ENCODE measurements around the gene ADK. TPM values are rescaled to one million over a fixed set of nuclear protein-coding genes. Genes with fewer than 3 reads are reported as not detected.

ADK gene
- total RNA-seq, 1 experiment from 2014 or later = 66.6 TPM

GRCh38 chr10:74151879-74152722 lies 1.1 kb downstream of the ADK start:
- intact Hi-C loops (cut with micrococcal nuclease; ENCODE audit: unreplicated experiment) = loop anchor here (1.0 to 2.0 kb wide), 2 partner anchors 61 to 82 kb away; no protein-coding TSS in a partner anchor
- Mint-ChIP-seq H3K9me3 (ENCODE audit: low read depth, unreplicated experiment) (no peaks in the 10 kb centered on the region), H3K27ac (ENCODE audit: unreplicated experiment) (no peak overlapping the region), H3K27me3 (ENCODE audit: unreplicated experiment) (no peaks in the 10 kb centered on the region), H3K36me3 (ENCODE audit: insufficient read depth, unreplicated experiment) (peaks cover 6% of the 10 kb centered on the region), H3K4me3 (ENCODE audit: low read depth, unreplicated experiment) (no peak overlapping the region), H3K4me1 (ENCODE audit: low read depth, unreplicated experiment) (peaks cover 36% of the 10 kb centered on the region)
- CTCF ChIA-PET = interaction anchor here (0.6 to 1.6 kb wide), 5 partner anchors 17 to 82 kb away, joined by 3 to 12 read pairs (median 3); no protein-coding TSS in a partner anchor
- no peak for DNase-seq
- no peak for TF ChIP-seq CTCF (IDR thresholded peaks at IDR 0.05; ENCODE audit: unreplicated experiment)
- TSS peak; percentile 46 for BruUV-seq (replicated peaks)

GRCh38 chr10:74153123-74153522 lies 2.1 kb downstream of the ADK start:
- no peaks in the 10 kb centered on the region for H3K9me3 Mint-ChIP-seq (ENCODE audit: low read depth, unreplicated experiment)
- no TSS peak for BruUV-seq (replicated peaks)
- intact Hi-C loops (cut with micrococcal nuclease; ENCODE audit: unreplicated experiment) = no loop called here
- H3K27me3 Mint-ChIP-seq (ENCODE audit: unreplicated experiment) = no peaks in the 10 kb centered on the region
- peak; percentile 24 for DNase-seq
- H3K36me3 Mint-ChIP-seq (ENCODE audit: insufficient read depth, unreplicated experiment) = peaks cover 6% of the 10 kb centered on the region
- TF ChIP-seq CTCF (IDR thresholded peaks at IDR 0.05; ENCODE audit: unreplicated experiment) = peak; percentile 51
- CTCF ChIA-PET = interaction anchor here (0.6 to 1.1 kb wide), 4 partner anchors 37 to 81 kb away, joined by 3 to 4 read pairs (median 3); no protein-coding TSS in a partner anchor
- H3K4me3 Mint-ChIP-seq (ENCODE audit: low read depth, unreplicated experiment) = no peak overlapping the region
- H3K4me1 Mint-ChIP-seq (ENCODE audit: low read depth, unreplicated experiment) = peaks cover 31% of the 10 kb centered on the region
- no peak overlapping the region for H3K27ac Mint-ChIP-seq (ENCODE audit: unreplicated experiment)

- peaks cover 28% of the 10 kb centered on the region for H3K4me1 Mint-ChIP-seq (ENCODE audit: low read depth, unreplicated experiment)
- BruUV-seq (replicated peaks) = no TSS peak
- CTCF ChIA-PET = interaction anchor here (1.0 to 1.1 kb wide), 2 partner anchors 58 to 81 kb away, joined by 3 to 4 read pairs; no protein-coding TSS in a partner anchor
- intact Hi-C loops (cut with micrococcal nuclease; ENCODE audit: unreplicated experiment) = no loop called here
- no peaks in the 10 kb centered on the region for H3K27me3 Mint-ChIP-seq (ENCODE audit: unreplicated experiment)
- TF ChIP-seq CTCF (IDR thresholded peaks at IDR 0.05; ENCODE audit: unreplicated experiment) = no peak
- no peaks in the 10 kb centered on the region for H3K9me3 Mint-ChIP-seq (ENCODE audit: low read depth, unreplicated experiment)
- peaks cover 6% of the 10 kb centered on the region for H3K36me3 Mint-ChIP-seq (ENCODE audit: insufficient read depth, unreplicated experiment)
- H3K27ac Mint-ChIP-seq (ENCODE audit: unreplicated experiment) = no peak overlapping the region
- DNase-seq = no peak
- no peak overlapping the region for H3K4me3 Mint-ChIP-seq (ENCODE audit: low read depth, unreplicated experiment)
Measured at GRCh38 chr10:74153676-74154075, 2.7 kb downstream of the ADK start.

GRCh38 chr10:74156919-74157289 lies 5.9 kb downstream of the ADK start:
- H3K9me3 Mint-ChIP-seq (ENCODE audit: low read depth, unreplicated experiment) = no peaks in the 10 kb centered on the region

More at GRCh38 chr10:74156919-74157289, 5.9 kb downstream of the ADK start:
- CTCF ChIA-PET = no interaction called here
- H3K36me3 Mint-ChIP-seq (ENCODE audit: insufficient read depth, unreplicated experiment) = peaks cover 6% of the 10 kb centered on the region
- no peaks in the 10 kb centered on the region for H3K27me3 Mint-ChIP-seq (ENCODE audit: unreplicated experiment)
- H3K4me3 Mint-ChIP-seq (ENCODE audit: low read depth, unreplicated experiment) = no peak overlapping the region
- TF ChIP-seq CTCF (IDR thresholded peaks at IDR 0.05; ENCODE audit: unreplicated experiment) = no peak
- no TSS peak for BruUV-seq (replicated peaks)
- intact Hi-C loops (cut with micrococcal nuclease; ENCODE audit: unreplicated experiment) = no loop called here
- no peak overlapping the region for H3K27ac Mint-ChIP-seq (ENCODE audit: unreplicated experiment)
- DNase-seq = no peak
- H3K4me1 Mint-ChIP-seq (ENCODE audit: low read depth, unreplicated experiment) = peaks cover 28% of the 10 kb centered on the region
